Gastrocnemius medialis (tissue), 4 donors: ENCODE data around the gene TMEM114.

Experiments used
- CTCF ChIP-seq, 5 experiments: fragments of 450-650 bp in 3 of 5; fragments of 200-600 bp in 2 of 5; sonication (generic) in 2 of 5; IDR thresholded peaks in 4 of 5; conservative IDR thresholded peaks in 1 of 5; 1 replicate in 4 of 5; 2 replicates in 1 of 5; pipeline ENCODE4 v1.5.1; 2016 to 2019; ENCODE audit warnings: antibody characterized with exemption in 5 of 5, mild to moderate bottlenecking in 3 of 5, moderate library complexity in 3 of 5
- POLR2A ChIP-seq, 2 donors: fragments of 450-650 bp; IDR thresholded peaks; one replicate each; pipeline ENCODE4 v1.6.1; 2017; ENCODE audit warnings: antibody characterized with exemption in 2 of 2, mild to moderate bottlenecking in 2 of 2, moderate library complexity in 2 of 2

GRCh38 chr16:8575399-8575798 lies 14.9 kb downstream of the TMEM114 start:
- TF ChIP-seq CTCF (IDR thresholded peaks at IDR 0.05 in 4 of 5, conservative IDR thresholded peaks at IDR 0.05 in 1 of 5), result no peak
- no peak for TF ChIP-seq POLR2A (IDR thresholded peaks at IDR 0.05)
